ENCODE results near the gene AGXT2.

Gene AGXT2

GRCh38 chr5:35047785-35048404, at the start of gene AGXT2:
Gene AGXT2 (minus strand): TSS chr5:35047949. CDS start chr5:35047892, 57 bp downstream.
- in situ Hi-C loops (cut with HindIII; ENCODE audit: low pct_ligation_motif_present, low sequenced_read_pairs): no loop called here
- no peak for TF ChIP-seq CTCF (IDR thresholded peaks at IDR 0.05; ENCODE audit: low read depth, low read length, missing control alignments)
- H3K4me3 ChIP-seq (ENCODE audit: low read depth, low read length): no peak within 1 kb of the TSS
- no peaks in the 10 kb centered on the region for H3K27me3 ChIP-seq (replicated peaks)
- no peak for DNase-seq
- H3K36me3 ChIP-seq (replicated peaks): no peaks in the 10 kb centered on the region
- peak within 1 kb of the TSS; percentile 64 for H3K27ac ChIP-seq

- Histone ChIP-seq H3K4me3 (ENCODE audit: low read depth, low read length) (no peak overlapping the region), H3K27ac (no peak overlapping the region), H3K36me3 (replicated peaks) (no peaks in the 10 kb centered on the region), H3K27me3 (replicated peaks) (no peaks in the 10 kb centered on the region)
- DNase-seq: no peak
- TF ChIP-seq CTCF (IDR thresholded peaks at IDR 0.05; ENCODE audit: low read depth, low read length, missing control alignments): no peak
- in situ Hi-C loops (cut with HindIII; ENCODE audit: low pct_ligation_motif_present, low sequenced_read_pairs): loop anchor here (25.0 kb wide), 1 partner anchor 90 kb away; no protein-coding TSS in a partner anchor
These were observed 49.2 kb upstream of the AGXT2 start for GRCh38 chr5:35096932-35097331.

- in situ Hi-C loops (cut with HindIII; ENCODE audit: low pct_ligation_motif_present, low sequenced_read_pairs): loop anchor here (25.0 kb wide), 1 partner anchor 91 kb away; no protein-coding TSS in a partner anchor
- Histone ChIP-seq H3K4me3 (ENCODE audit: low read depth, low read length) (no peak overlapping the region), H3K27ac (no peak overlapping the region), H3K36me3 (replicated peaks) (no peaks in the 10 kb centered on the region), H3K27me3 (replicated peaks) (no peaks in the 10 kb centered on the region)
- no peak for DNase-seq
- no peak for TF ChIP-seq CTCF (IDR thresholded peaks at IDR 0.05; ENCODE audit: low read depth, low read length, missing control alignments)
These were observed 48.5 kb upstream of the AGXT2 start for GRCh38 chr5:35096216-35096615.

- in situ Hi-C loops (cut with HindIII; ENCODE audit: low pct_ligation_motif_present, low sequenced_read_pairs): loop anchor here (25.0 kb wide), 1 partner anchor 92 kb away; no protein-coding TSS in a partner anchor
- H3K4me3 ChIP-seq (ENCODE audit: low read depth, low read length): no peak overlapping the region
- DNase-seq: no peak
- H3K27ac ChIP-seq: no peak overlapping the region
- no peaks in the 10 kb centered on the region for H3K36me3 ChIP-seq (replicated peaks)
- no peak for TF ChIP-seq CTCF (IDR thresholded peaks at IDR 0.05; ENCODE audit: low read depth, low read length, missing control alignments)
- H3K27me3 ChIP-seq (replicated peaks): no peaks in the 10 kb centered on the region
These were observed 47.6 kb upstream of the AGXT2 start for GRCh38 chr5:35095366-35095765.

GRCh38 chr5:35094948-35095347, 47.2 kb upstream of the AGXT2 start:
- no peak for DNase-seq
- Histone ChIP-seq H3K27ac (no peak overlapping the region), H3K4me3 (ENCODE audit: low read depth, low read length) (no peak overlapping the region), H3K36me3 (replicated peaks) (no peaks in the 10 kb centered on the region), H3K27me3 (replicated peaks) (no peaks in the 10 kb centered on the region)
- in situ Hi-C loops (cut with HindIII; ENCODE audit: low pct_ligation_motif_present, low sequenced_read_pairs): loop anchor here (25.0 kb wide), 1 partner anchor 92 kb away; no protein-coding TSS in a partner anchor
- TF ChIP-seq CTCF (IDR thresholded peaks at IDR 0.05; ENCODE audit: low read depth, low read length, missing control alignments): no peak

GRCh38 chr5:35092703-35093102, 45.0 kb upstream of the AGXT2 start:
- DNase-seq: no peak
- H3K36me3 ChIP-seq (replicated peaks): no peaks in the 10 kb centered on the region
- no peak overlapping the region for H3K4me3 ChIP-seq (ENCODE audit: low read depth, low read length)
- no peaks in the 10 kb centered on the region for H3K27me3 ChIP-seq (replicated peaks)
- in situ Hi-C loops (cut with HindIII; ENCODE audit: low pct_ligation_motif_present, low sequenced_read_pairs): loop anchor here (25.0 kb wide), 1 partner anchor 95 kb away; no protein-coding TSS in a partner anchor
- no peak overlapping the region for H3K27ac ChIP-seq
- TF ChIP-seq CTCF (IDR thresholded peaks at IDR 0.05; ENCODE audit: low read depth, low read length, missing control alignments): no peak
